NCI-H748 treated with DMSO at 0.1 percent for 48 hours (cell line): Measurements from ENCODE around the gene LRRTM4.
"Not testable (repeated sequence)": the region's sequence is repeated elsewhere in the genome, so short reads cannot be mapped to it uniquely, and the experiment has no call there.

Experiments used
- DNase-seq: peaks from one replicate; lab custom pipeline; 2025; lab: John Stamatoyannopoulos, UW

LRRTM4 gene

GRCh38 chr2:76737607-76738006 is 784.6 kb downstream of the LRRTM4 start:
- no peak for DNase-seq

- DNase-seq = no peak
Measured at GRCh38 chr2:76733736-76734135, 788.4 kb downstream of the LRRTM4 start.

GRCh38 chr2:76731157-76731556 is 791.0 kb downstream of the LRRTM4 start:
- no peak for DNase-seq

GRCh38 chr2:76730021-76730420 is 792.2 kb downstream of the LRRTM4 start:
- no peak for DNase-seq

- DNase-seq = no peak
Measured at GRCh38 chr2:76721226-76721625, 801.0 kb downstream of the LRRTM4 start.

- no peak for DNase-seq
Measured at GRCh38 chr2:76713312-76713711, 808.9 kb downstream of the LRRTM4 start.

GRCh38 chr2:76711490-76711889 is 810.7 kb downstream of the LRRTM4 start:
- peak; percentile 44 for DNase-seq

- DNase-seq = no peak
Measured at GRCh38 chr2:76700894-76701293, 821.3 kb downstream of the LRRTM4 start.

- not testable (repeated sequence) for DNase-seq
Measured at GRCh38 chr2:76697998-76698713, 824.0 kb downstream of the LRRTM4 start.
